Keratinocyte (primary cell): ENCODE data around the gene LYPD6. TPM values are rescaled to one million over a fixed set of nuclear protein-coding genes. Genes with fewer than 3 reads are reported as not detected.

Source experiments
- DNase-seq: peaks from one replicate; pipeline ENCODE4 v3.0.0-alpha.2; 2011; ENCODE audit warnings: low read depth, missing footprints, low spot score
- FAIRE-seq: peaks from 2 replicates; lab custom pipeline; 2011; peaks lifted over from hg19 to GRCh38; lab: Jason Lieb, UNC
- H2AFZ ChIP-seq: 2 replicates; pipeline ENCODE4 v1.6.0; 2012; ENCODE audit warnings: low read length, control low read depth, inconsistent platforms; ENCODE audit not compliant: control insufficient read depth
- H3K27ac ChIP-seq: 2 replicates; pipeline ENCODE4 v1.5.1; 2011; ENCODE audit warnings: low read length; ENCODE audit not compliant: control insufficient read depth, insufficient read depth
- H3K27me3 ChIP-seq: 3 replicates; pipeline ENCODE4 v1.6.0; 2011; ENCODE audit warnings: low read length; ENCODE audit not compliant: control insufficient read depth, insufficient read depth; ENCODE audit errors: extremely low read depth
- H3K36me3 ChIP-seq, 2 experiments: 2 replicates in 1 of 2; 3 replicates in 1 of 2; pipeline ENCODE4 v1.5.1; 2011; ENCODE audit warnings: low read length in 2 of 2, mild to moderate bottlenecking in 1 of 2; ENCODE audit not compliant: control insufficient read depth in 2 of 2, insufficient read depth in 2 of 2; ENCODE audit errors: extremely low read depth in 1 of 2
- H3K4me1 ChIP-seq: 3 replicates; pipeline ENCODE4 v1.5.1; 2011; ENCODE audit warnings: low read length; ENCODE audit not compliant: control insufficient read depth, insufficient read depth; ENCODE audit errors: extremely low read depth
- H3K4me2 ChIP-seq: 3 replicates; pipeline ENCODE4 v1.6.0; 2011; ENCODE audit warnings: low read depth, low read length; ENCODE audit not compliant: control insufficient read depth, insufficient read depth; ENCODE audit errors: extremely low read depth
- H3K4me3 ChIP-seq, 3 experiments: fragments of 200-600 bp in 1 of 3; sonication (generic) in 1 of 3; 2 replicates in 2 of 3; 3 replicates in 1 of 3; pipeline ENCODE4 v1.5.1; 2011 to 2016; ENCODE audit warnings: low read length in 3 of 3, mild to moderate bottlenecking in 3 of 3, control low read depth in 2 of 3, inconsistent platforms in 1 of 3, low read depth in 1 of 3, mixed read lengths in 1 of 3, mixed run types in 1 of 3, moderate library complexity in 1 of 3; ENCODE audit not compliant: control insufficient read depth in 2 of 3, insufficient read depth in 2 of 3; ENCODE audit errors: extremely low read depth in 1 of 3
- H3K79me2 ChIP-seq: 2 replicates; pipeline ENCODE4 v1.6.0; 2012; ENCODE audit warnings: low read length; ENCODE audit not compliant: control insufficient read depth, insufficient read depth
- H3K9ac ChIP-seq: 3 replicates; pipeline ENCODE4 v1.6.0; 2011; ENCODE audit warnings: low read length; ENCODE audit not compliant: control insufficient read depth, insufficient read depth; ENCODE audit errors: extremely low read depth
- H3K9me1 ChIP-seq: 3 replicates; pipeline ENCODE4 v1.6.0; 2011; ENCODE audit warnings: low read length; ENCODE audit not compliant: control insufficient read depth, insufficient read depth; ENCODE audit errors: extremely low read depth
- H3K9me3 ChIP-seq: 2 replicates; pipeline ENCODE4 v1.5.1; 2012; ENCODE audit warnings: low read depth, low read length; ENCODE audit not compliant: control insufficient read depth
- H4K20me1 ChIP-seq: 3 replicates; pipeline ENCODE4 v1.6.0; 2011; ENCODE audit warnings: low read length; ENCODE audit not compliant: control insufficient read depth, insufficient read depth; ENCODE audit errors: extremely low read depth
- EZH2 ChIP-seq: IDR thresholded peaks from one replicate; pipeline ENCODE4 v1.6.1; 2012; ENCODE audit warnings: inconsistent platforms, mild to moderate bottlenecking, low read length, moderate library complexity
- dilution Hi-C: fragments of 300-500 bp; cut with MboI; formaldehyde crosslinking; loops from one replicate; pipeline ENCODE4 v1.7.0; 2020; ENCODE audit warnings: low sequenced_read_pairs; ENCODE audit not compliant: extremely low pct_ligation_motif_present
- polyA plus RNA-seq, 5 experiments: library from polyadenylated mRNA; depleted of rRNA in 3 of 5; stranded (reverse) in 3 of 5; stranded (forward) in 1 of 5; unstranded in 1 of 5; fragments of >200 nt; gene quantifications; 1 replicate in 1 of 5; 2 replicates in 3 of 5; 3 replicates in 1 of 5; pipeline versions ENCODE4 v1.2.1 to v1.2.3, GENCODE V29; 2011 to 2012; ENCODE audit warnings: missing spikeins in 2 of 5, low read depth in 1 of 5, low replicate concordance in 1 of 5
- TF ChIP-seq, protein P1 (sequence below), 3 experiments: IDR thresholded peaks in 1 of 3; conservative IDR thresholded peaks in 1 of 3; optimal IDR thresholded peaks in 1 of 3; 2 replicates in 2 of 3; 3 replicates in 1 of 3; pipeline versions ENCODE3 to v1.5.1; 2011; ENCODE audit warnings: low read length in 3 of 3, mild to moderate bottlenecking in 3 of 3, moderate library complexity in 2 of 3, control low read depth in 1 of 3, inconsistent platforms in 1 of 3; ENCODE audit not compliant: insufficient read depth in 2 of 3; ENCODE audit errors: extremely low read depth in 1 of 3

Gene LYPD6
- polyA plus RNA-seq, 1 donor (not counting 4 experiments of a cell fraction or from before 2014, with no cell fraction given): 3.5 TPM

DNA sequence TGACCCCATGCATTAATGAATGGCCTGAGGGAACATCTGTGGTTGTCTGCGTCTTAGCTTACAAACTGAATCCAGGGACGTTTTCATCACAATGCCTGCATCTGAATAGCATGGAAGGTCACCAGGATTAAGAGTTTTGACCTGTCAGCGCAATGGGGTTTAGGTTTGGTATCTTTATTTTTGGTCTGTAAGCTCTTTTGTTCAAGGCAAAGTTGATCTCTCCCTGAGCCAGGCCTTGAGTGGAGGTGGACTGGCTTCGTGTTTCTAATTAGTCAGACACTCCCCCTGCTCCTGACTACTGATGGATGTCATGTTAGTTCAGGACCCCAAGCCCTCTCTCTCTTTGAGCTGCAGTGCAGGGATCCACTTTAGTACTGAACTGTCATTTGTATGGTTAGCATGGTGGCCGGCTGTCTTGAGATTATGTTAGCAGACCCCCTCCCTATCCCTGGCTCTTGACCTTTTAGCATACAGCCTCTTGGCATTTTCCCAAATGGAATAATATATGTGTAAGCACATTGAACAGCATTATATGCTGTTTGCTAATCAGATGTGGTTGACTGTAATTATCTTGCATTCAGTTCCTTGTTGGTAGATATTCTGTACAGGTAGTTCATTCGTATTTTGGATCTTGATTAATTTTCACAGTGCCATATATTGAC lies 59.2 kb downstream of the LYPD6 start:
- no peaks in the 10 kb centered on the region for H3K36me3 ChIP-seq
- H3K4me3 ChIP-seq: no peak overlapping the region
- H2AFZ ChIP-seq: no peak overlapping the region
- H3K4me2 ChIP-seq: no peak overlapping the region
- no peaks in the 10 kb centered on the region for H3K9me3 ChIP-seq
- H3K9me1 ChIP-seq: no peaks in the 10 kb centered on the region
- H3K4me1 ChIP-seq: no peaks in the 10 kb centered on the region
- H3K27me3 ChIP-seq: no peaks in the 10 kb centered on the region
- no peak overlapping the region for H3K9ac ChIP-seq
- TF ChIP-seq EZH2: no peak
- TF ChIP-seq, protein P1, sequence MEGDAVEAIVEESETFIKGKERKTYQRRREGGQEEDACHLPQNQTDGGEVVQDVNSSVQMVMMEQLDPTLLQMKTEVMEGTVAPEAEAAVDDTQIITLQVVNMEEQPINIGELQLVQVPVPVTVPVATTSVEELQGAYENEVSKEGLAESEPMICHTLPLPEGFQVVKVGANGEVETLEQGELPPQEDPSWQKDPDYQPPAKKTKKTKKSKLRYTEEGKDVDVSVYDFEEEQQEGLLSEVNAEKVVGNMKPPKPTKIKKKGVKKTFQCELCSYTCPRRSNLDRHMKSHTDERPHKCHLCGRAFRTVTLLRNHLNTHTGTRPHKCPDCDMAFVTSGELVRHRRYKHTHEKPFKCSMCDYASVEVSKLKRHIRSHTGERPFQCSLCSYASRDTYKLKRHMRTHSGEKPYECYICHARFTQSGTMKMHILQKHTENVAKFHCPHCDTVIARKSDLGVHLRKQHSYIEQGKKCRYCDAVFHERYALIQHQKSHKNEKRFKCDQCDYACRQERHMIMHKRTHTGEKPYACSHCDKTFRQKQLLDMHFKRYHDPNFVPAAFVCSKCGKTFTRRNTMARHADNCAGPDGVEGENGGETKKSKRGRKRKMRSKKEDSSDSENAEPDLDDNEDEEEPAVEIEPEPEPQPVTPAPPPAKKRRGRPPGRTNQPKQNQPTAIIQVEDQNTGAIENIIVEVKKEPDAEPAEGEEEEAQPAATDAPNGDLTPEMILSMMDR (optimal IDR thresholded peaks at IDR 0.05 in 1 of 3, IDR thresholded peaks at IDR 0.05 in 1 of 3, conservative IDR thresholded peaks at IDR 0.05 in 1 of 3; ENCODE audit: extremely low read depth in 1 of 3, insufficient read depth in 2 of 3, low read length in 3 of 3): no peak
- H4K20me1 ChIP-seq: no peaks in the 10 kb centered on the region
- FAIRE-seq (no peak), DNase-seq (no peak)
- no peaks in the 10 kb centered on the region for H3K79me2 ChIP-seq
- no peak overlapping the region for H3K27ac ChIP-seq
- dilution Hi-C loops: no loop called here

DNA sequence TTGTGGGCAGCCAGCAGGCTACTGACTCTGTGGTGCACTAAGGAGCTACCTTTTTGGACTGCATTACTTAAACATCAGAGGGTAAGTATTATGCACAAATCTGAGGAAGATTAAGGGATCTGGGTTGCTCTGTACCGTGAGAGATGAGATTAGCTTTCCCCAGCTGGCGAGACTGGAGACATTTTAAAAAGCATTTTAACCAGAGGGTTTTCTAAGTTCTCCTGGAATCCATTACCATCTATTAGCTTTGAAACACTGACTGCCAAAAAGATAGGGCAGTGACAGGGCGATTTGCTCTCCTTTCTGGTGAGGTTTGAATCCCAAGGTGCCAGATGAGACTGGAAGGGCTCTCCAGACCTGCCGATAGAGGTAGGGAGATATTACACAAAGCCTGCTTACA lies 63.2 kb downstream of the LYPD6 start:
- Histone ChIP-seq H3K79me2 (no peaks in the 10 kb centered on the region), H3K4me3 (no peak overlapping the region), H3K27ac (no peak overlapping the region), H4K20me1 (no peaks in the 10 kb centered on the region), H3K4me2 (no peak overlapping the region), H3K9me3 (no peaks in the 10 kb centered on the region), H3K4me1 (peaks cover 4% of the 10 kb centered on the region), H3K9ac (no peak overlapping the region), H3K36me3 (no peaks in the 10 kb centered on the region), H3K27me3 (no peaks in the 10 kb centered on the region), H2AFZ (no peak overlapping the region), H3K9me1 (no peaks in the 10 kb centered on the region)
- no peak for TF ChIP-seq EZH2
- TF ChIP-seq, protein P1 (optimal IDR thresholded peaks at IDR 0.05 in 1 of 3, IDR thresholded peaks at IDR 0.05 in 1 of 3, conservative IDR thresholded peaks at IDR 0.05 in 1 of 3; ENCODE audit: extremely low read depth in 1 of 3, insufficient read depth in 2 of 3, low read length in 3 of 3): no peak
- no peak for DNase-seq
- dilution Hi-C loops: no loop called here
- FAIRE-seq: no peak
